ENCODE measurements around the gene WNT16. TPM values are rescaled to one million over a fixed set of nuclear protein-coding genes. Genes with fewer than 3 reads are reported as not detected.
A peak's percentile ranks its signal among the peaks of the same experiment; 100 is the strongest.

WNT16 gene, protein sequence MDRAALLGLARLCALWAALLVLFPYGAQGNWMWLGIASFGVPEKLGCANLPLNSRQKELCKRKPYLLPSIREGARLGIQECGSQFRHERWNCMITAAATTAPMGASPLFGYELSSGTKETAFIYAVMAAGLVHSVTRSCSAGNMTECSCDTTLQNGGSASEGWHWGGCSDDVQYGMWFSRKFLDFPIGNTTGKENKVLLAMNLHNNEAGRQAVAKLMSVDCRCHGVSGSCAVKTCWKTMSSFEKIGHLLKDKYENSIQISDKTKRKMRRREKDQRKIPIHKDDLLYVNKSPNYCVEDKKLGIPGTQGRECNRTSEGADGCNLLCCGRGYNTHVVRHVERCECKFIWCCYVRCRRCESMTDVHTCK
- 0.52 and 0.61 TPM in 2 replicates for total RNA-seq (2021; fragmentation: NEBNext Ultra II Directional; extraction: Animal tissue kit (Norgen Biotek cat#: 25700))
- polyA plus RNA-seq (2011; rRNA removed) = 0.11 and 0.33 TPM in 2 replicates
- polyA plus RNA-seq (2011; cell fraction: cytosol; rRNA removed) = 0.34 TPM
- polyA plus RNA-seq (2011; cell fraction: nucleus; rRNA removed) = 0.37 TPM
- polyA plus RNA-seq (2012, experiment 1 of 2) = 0.34 to 0.52 TPM (median 0.48 TPM) in 4 replicates
- 0.07 TPM for polyA plus RNA-seq (2012, experiment 2 of 2)
- polyA plus RNA-seq (2013, experiment 1 of 2) = 0.26 TPM
- 0.15 TPM for polyA plus RNA-seq (2013, experiment 2 of 2)
- 0.98 and 1.5 TPM in 2 replicates for polyA minus RNA-seq (2011; rRNA and poly(A)+ RNA removed)
- 1.0 TPM for polyA minus RNA-seq (2011; cell fraction: cytosol; rRNA and poly(A)+ RNA removed)
- polyA minus RNA-seq (2011; cell fraction: nucleus; rRNA and poly(A)+ RNA removed) = 1.4 TPM
- long read RNA-seq, experiment 1, partial matches to known transcripts = 0 of 1 reads
- long read RNA-seq, experiment 1, other reads (novel, unspliced or antisense) = 1 of 1 reads
- long read RNA-seq, experiment 2 = 0 reads

DNA sequence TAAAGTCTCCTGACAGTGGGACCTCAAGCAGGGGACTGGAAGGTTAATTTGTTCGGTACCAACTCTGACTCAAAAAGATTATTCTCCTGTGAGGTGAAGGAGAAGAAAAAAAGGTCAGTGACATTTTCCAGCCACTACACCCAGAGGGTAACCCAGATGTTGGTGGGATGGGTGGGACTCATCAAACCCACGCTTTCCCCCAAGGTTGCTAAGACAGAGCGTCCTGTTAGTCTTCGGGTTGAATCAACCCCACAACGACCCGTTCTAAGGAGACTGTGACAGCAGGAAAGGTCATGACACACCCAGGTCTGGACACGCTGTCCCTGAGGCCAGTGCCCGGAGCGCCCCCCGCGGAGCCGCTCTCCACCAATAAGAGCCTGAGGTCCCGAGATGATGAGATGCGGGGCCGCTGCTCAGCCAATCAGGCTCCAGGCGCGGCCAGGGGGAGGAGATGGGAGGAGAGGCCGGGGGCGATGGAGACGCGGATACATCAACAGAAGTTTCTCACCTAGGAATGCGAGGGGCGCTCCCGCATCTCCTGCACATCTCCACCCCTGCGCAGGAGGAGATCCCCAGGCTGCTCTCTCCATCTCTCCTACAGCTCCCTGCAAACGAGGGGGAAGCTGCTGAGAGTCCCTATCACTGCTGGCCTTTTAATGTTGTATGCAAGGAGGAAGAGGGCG, at the start of gene WNT16:
TSS of gene WNT16 (plus strand) at position 493 of the 683 bp plus-strand sequence. CDS start 293 bp downstream, outside the sequence.
- POLR2A ChIA-PET (ENCODE audit: partially characterized antibody) = interaction anchor here (1.3 kb wide), 1 partner anchor 67 kb away, joined by 7 read pairs; the partner anchor contains the start of gene FAM3C
- no peaks in the 10 kb centered on the region for H3K79me2 ChIP-seq (ENCODE audit: control insufficient read depth in 1 of 2, insufficient read depth in 2 of 2, low read length in 2 of 2)
- FAIRE-seq = no peak
- TF ChIP-seq MAFK (IDR thresholded peaks at IDR 0.05; ENCODE audit: low read depth, low read length) = no peak
- TF ChIP-seq GABPA (IDR thresholded peaks at IDR 0.05; ENCODE audit: borderline replicate concordance, insufficient read depth, low read length) = no peak

More for the DNA sequence above, at the start of gene WNT16:
- Histone ChIP-seq H3K14ac (ENCODE audit: insufficient read length) (no peak within 1 kb of the TSS), H3K23me2 (ENCODE audit: low read depth, low read length) (peaks cover 16% of the 10 kb centered on the region), H3K4ac (replicated peaks; ENCODE audit: insufficient read length, low read depth, low read length) (no peak within 1 kb of the TSS), H4K5ac (ENCODE audit: insufficient read length, low read depth, low read length) (no peak within 1 kb of the TSS), H3K4me2 (ENCODE audit: insufficient read depth in 1 of 2, low read depth in 2 of 2, low read length in 2 of 2) (peak within 1 kb of the TSS; percentile 87 to 97), H2BK5ac (ENCODE audit: low read depth, low read length) (no peak within 1 kb of the TSS), H3K36me3 (ENCODE audit: control insufficient read depth in 2 of 4, insufficient read depth in 4 of 4, low read length in 3 of 4) (no peaks in the 10 kb centered on the region), H3K27ac (ENCODE audit: low read depth, low read length) (no peak within 1 kb of the TSS), H2AK5ac (ENCODE audit: low read depth, low read length) (no peak within 1 kb of the TSS), H2BK15ac (ENCODE audit: low read length) (no peak within 1 kb of the TSS), H3K4me1 (replicated peaks in 1 of 4; ENCODE audit: control insufficient read depth in 3 of 4, insufficient read depth in 4 of 4, low read length in 3 of 4) (peaks cover 0 to 5% (median under 1%) of the 10 kb centered on the region in 4 experiments; a peak in 2 of 7 replicates), H3K56ac (replicated peaks; ENCODE audit: insufficient read length, low read depth, low read length) (no peak within 1 kb of the TSS), H2BK12ac (ENCODE audit: low read depth, low read length) (no peak within 1 kb of the TSS), H3K27me3 (replicated peaks in 1 of 4; ENCODE audit: control insufficient read depth in 3 of 4, extremely low read depth in 1 of 4, insufficient read depth in 3 of 4, low read length in 3 of 4) (peaks cover 1 to 38% (median 19%) of the 10 kb centered on the region in 4 experiments; a peak in 6 of 7 replicates), H4K20me1 (replicated peaks in 1 of 2; ENCODE audit: control insufficient read depth in 1 of 2, insufficient read depth in 2 of 2, low read length in 2 of 2) (no peaks in the 10 kb centered on the region), H4K8ac (ENCODE audit: extremely low read depth, insufficient read depth, low read length) (no peak within 1 kb of the TSS), H2AFZ (ENCODE audit: low read length) (peak within 1 kb of the TSS; percentile 60; the same call in 1 of the 2 replicates), H3K9me3 (ENCODE audit: insufficient read depth in 2 of 2, low read depth in 1 of 2, low read length in 1 of 2) (no peaks in the 10 kb centered on the region), H2BK20ac (ENCODE audit: low read length) (no peak within 1 kb of the TSS), H3K4me3 (ENCODE audit: extremely low read depth in 1 of 4, insufficient read depth in 2 of 4, low read depth in 3 of 4, low read length in 4 of 4) (peak within 1 kb of the TSS; percentile 55 to 76 (median 68)), H4K91ac (replicated peaks; ENCODE audit: insufficient read length, low read length) (no peak within 1 kb of the TSS), H2BK120ac (replicated peaks; ENCODE audit: low read depth, low read length) (no peak within 1 kb of the TSS), H3K23ac (ENCODE audit: insufficient read length) (no peak within 1 kb of the TSS), H3K9ac (replicated peaks in 1 of 4; ENCODE audit: extremely low read depth in 1 of 4, low read depth in 3 of 4, low read length in 3 of 4) (no peak within 1 kb of the TSS), H3K18ac (ENCODE audit: extremely low read depth, low read length) (peak within 1 kb of the TSS; percentile 66; the same call in 1 of the 2 replicates), H3K79me1 (ENCODE audit: low read depth, low read length) (no peaks in the 10 kb centered on the region)
- 16% methylated on average over 25 of the region's 27 CpGs; no CpG with 5 or more reads in 1 of the 2 experiments for WGBS, 2 experiments (ENCODE audit: extremely low coverage in 1 of 2, insufficient coverage in 1 of 2, insufficient read length in 1 of 2, insufficient replicate concordance in 2 of 2, low coverage in 1 of 2, low lambda C conversion rate in 2 of 2, missing lambda C conversion rate in 1 of 2)
- CTCF ChIA-PET (ENCODE audit: partially characterized antibody) = interaction anchor here (1.0 to 1.6 kb wide), 2 partner anchors 10 to 25 kb away, joined by 4 to 5 read pairs; no protein-coding TSS in a partner anchor
- no peak for DNase-seq (ENCODE audit: low read depth in 1 of 2, low spot score in 2 of 2)

All from H1 (cell line).